Common myeloid progenitor, CD34-positive (primary cell): Measurements from ENCODE around the gene HMGXB4.

Experiments
- CTCF ChIA-PET: fragments of 350-600 bp; sonication (Branson Sonifier 250); formaldehyde crosslinking; loops from one replicate; lab custom pipeline; 2021; ENCODE audit warnings: antibody characterized with exemption; lab: Charles Lee
- POLR2A ChIA-PET: fragments of 350-600 bp; sonication (Branson Sonifier 250); formaldehyde crosslinking; loops from one replicate; lab custom pipeline; 2021; ENCODE audit warnings: antibody characterized with exemption; lab: Charles Lee
- DNase-seq, 3 donors: peaks; one replicate each; pipeline versions ENCODE4 v3.0.0 to v3.0.0-alpha.2; 2013
- H3K27ac ChIP-seq, 2 experiments: 1 replicate in 1 of 2; 2 replicates in 1 of 2; pipeline ENCODE4 v1.7.0; 2013; ENCODE audit warnings: inconsistent platforms in 2 of 2, low read length in 2 of 2, mild to moderate bottlenecking in 2 of 2, low read depth in 1 of 2, moderate library complexity in 1 of 2; ENCODE audit not compliant: severe bottlenecking in 2 of 2, insufficient read depth in 1 of 2, poor library complexity in 1 of 2
- H3K27me3 ChIP-seq, 5 experiments: replicated peaks in 2 of 5; 1 replicate in 3 of 5; 2 replicates in 2 of 5; pipeline versions ENCODE4 v1.6.1 to v1.7.0; 2013; ENCODE audit warnings: low read length in 4 of 5, mild to moderate bottlenecking in 2 of 5, moderate library complexity in 2 of 5, inconsistent platforms in 1 of 5; ENCODE audit not compliant: insufficient read depth in 5 of 5, control insufficient read depth in 4 of 5
- H3K36me3 ChIP-seq, 4 experiments: 1 replicate in 2 of 4; 2 replicates in 2 of 4; pipeline versions ENCODE4 v1.6.1 to v1.7.0; 2013; ENCODE audit warnings: low read length in 3 of 4, control low read depth in 1 of 4, mild to moderate bottlenecking in 1 of 4; ENCODE audit not compliant: control insufficient read depth in 4 of 4, insufficient read depth in 4 of 4
- H3K4me1 ChIP-seq, 4 experiments: 1 replicate in 3 of 4; 2 replicates in 1 of 4; pipeline versions ENCODE4 v1.6.1 to v1.7.1; 2013; ENCODE audit warnings: low read length in 3 of 4, mild to moderate bottlenecking in 3 of 4, control low read depth in 1 of 4, inconsistent platforms in 1 of 4, moderate library complexity in 1 of 4; ENCODE audit not compliant: control insufficient read depth in 4 of 4, insufficient read depth in 4 of 4; ENCODE audit errors: control extremely low read depth in 1 of 4
- H3K4me3 ChIP-seq, 7 experiments: 1 replicate in 4 of 7; 2 replicates in 3 of 7; pipeline versions ENCODE4 v1.5.1 to v1.7.0; 2013; ENCODE audit warnings: mild to moderate bottlenecking in 7 of 7, low read length in 6 of 7, moderate library complexity in 6 of 7, inconsistent platforms in 2 of 7, low read depth in 2 of 7, control low read depth in 1 of 7; ENCODE audit not compliant: insufficient read depth in 4 of 7, control insufficient read depth in 1 of 7; ENCODE audit errors: extremely low read depth in 1 of 7
- H3K9me3 ChIP-seq, 5 experiments: 1 replicate in 4 of 5; 2 replicates in 1 of 5; pipeline versions ENCODE4 v1.6.1 to v1.7.1; 2013; ENCODE audit warnings: low read length in 4 of 5, mild to moderate bottlenecking in 2 of 5, inconsistent platforms in 1 of 5, low read depth in 1 of 5, moderate library complexity in 1 of 5; ENCODE audit not compliant: control insufficient read depth in 4 of 5, insufficient read depth in 2 of 5; ENCODE audit errors: control extremely low read depth in 1 of 5
- WGBS: methylation state at CpG from one replicate; pipeline ENCODE4 v1.1.5; 2013; ENCODE audit not compliant: insufficient coverage; 5-methylcytosine and 5-hydroxymethylcytosine counted together

The HMGXB4 gene

DNA sequence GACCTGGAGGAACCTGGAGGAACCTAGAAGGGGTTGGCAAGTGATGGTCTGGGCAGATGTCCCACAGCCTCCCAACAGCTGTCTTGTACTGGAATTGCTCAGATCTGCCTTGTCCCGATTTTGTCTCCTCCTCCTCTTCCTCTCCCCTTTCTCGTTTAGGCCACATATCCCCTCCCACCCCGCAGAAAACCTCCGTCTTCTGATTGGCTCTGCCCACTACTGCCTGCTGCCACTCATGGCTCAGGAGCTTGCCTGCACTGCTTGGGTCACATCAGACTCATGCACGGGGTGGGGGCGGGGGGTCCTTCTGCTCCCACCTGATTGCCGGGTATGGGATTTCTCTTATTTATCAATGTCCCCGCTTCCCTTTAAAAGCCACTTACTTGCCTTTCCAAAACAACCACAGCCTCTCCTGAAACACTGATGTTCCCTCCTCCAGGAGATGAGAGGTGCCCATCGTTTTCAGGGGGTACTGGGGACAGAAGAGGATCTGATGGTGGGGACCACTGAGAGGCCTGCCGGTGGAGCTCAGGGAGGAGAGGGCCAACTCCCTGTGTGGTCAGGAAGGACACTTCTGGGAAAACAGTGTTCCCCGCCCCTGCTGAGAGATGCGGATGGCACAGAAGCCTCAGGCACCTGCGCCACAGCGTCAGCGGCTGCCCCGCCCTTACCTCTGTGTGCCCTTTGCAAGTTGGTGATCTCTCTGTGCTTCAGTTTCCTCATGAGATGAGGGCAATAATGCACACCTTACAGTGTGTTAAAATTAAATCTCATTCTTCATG, 57.1 kb downstream of the HMGXB4 start:
- WGBS = 86% methylated on average over 11 of the region's 16 CpGs
- Histone ChIP-seq H3K36me3 (peaks cover 0 to 18% (median 11%) of the 10 kb centered on the region in 4 experiments), H3K9me3 (no peaks in the 10 kb centered on the region), H3K4me1 (peaks cover 0 to 10% (median 5%) of the 10 kb centered on the region in 4 experiments), H3K27ac (no peak overlapping the region), H3K27me3 (no peaks in the 10 kb centered on the region), H3K4me3 (no peak overlapping the region)
- no peak for DNase-seq
- POLR2A ChIA-PET = no interaction called here
- CTCF ChIA-PET = interaction anchor here (1.5 kb wide), 1 partner anchor 12 kb away, joined by 4 read pairs; no protein-coding TSS in a partner anchor

DNA sequence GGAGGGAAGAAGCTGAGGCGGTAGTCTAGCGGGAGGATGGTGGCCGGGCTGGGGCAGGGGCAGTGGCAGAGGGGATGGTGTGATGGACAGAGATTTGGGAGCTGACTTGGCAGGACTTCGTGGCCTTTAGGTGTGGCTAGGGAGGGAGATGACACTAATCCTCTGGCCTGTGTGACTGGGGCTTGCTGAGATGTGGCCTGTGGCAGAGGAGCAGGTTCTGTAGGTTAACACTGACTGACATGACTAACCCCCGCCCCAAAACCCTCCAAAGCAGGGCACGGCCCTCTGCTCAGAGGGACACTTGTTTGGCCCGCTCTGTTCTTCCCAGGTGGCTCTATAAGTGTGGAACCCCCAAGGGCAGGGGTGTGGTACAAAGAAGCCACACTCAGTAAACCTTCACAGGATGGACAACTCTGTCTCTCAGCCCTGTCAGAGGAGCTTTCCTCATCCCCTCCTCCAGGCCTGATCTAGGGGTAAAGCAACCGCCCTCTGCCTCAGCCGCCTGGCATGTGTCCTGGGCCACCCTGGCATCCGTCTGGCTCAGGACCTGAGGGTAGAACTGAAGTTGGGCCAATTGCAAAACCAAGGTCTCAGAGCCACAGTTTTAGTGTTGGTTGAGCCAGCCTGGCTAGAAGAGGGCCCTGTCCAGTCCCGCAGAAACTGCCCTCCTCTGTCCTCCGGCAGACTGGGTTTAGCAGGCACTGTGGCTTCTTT, 58.0 kb downstream of the HMGXB4 start:
- Histone ChIP-seq H3K4me3 (no peak overlapping the region), H3K4me1 (peaks cover 0 to 10% (median 5%) of the 10 kb centered on the region in 4 experiments), H3K27me3 (no peaks in the 10 kb centered on the region), H3K27ac (no peak overlapping the region), H3K36me3 (peaks cover 0 to 22% (median 13%) of the 10 kb centered on the region in 4 experiments), H3K9me3 (no peaks in the 10 kb centered on the region)
- 99% methylated on average over 10 of the region's 12 CpGs for WGBS
- no peak for DNase-seq
- ChIA-PET POLR2A (interaction anchor here (0.6 kb wide), 1 partner anchor 16 kb away, joined by 3 read pairs; no protein-coding TSS in a partner anchor), CTCF (no interaction called here)

DNA sequence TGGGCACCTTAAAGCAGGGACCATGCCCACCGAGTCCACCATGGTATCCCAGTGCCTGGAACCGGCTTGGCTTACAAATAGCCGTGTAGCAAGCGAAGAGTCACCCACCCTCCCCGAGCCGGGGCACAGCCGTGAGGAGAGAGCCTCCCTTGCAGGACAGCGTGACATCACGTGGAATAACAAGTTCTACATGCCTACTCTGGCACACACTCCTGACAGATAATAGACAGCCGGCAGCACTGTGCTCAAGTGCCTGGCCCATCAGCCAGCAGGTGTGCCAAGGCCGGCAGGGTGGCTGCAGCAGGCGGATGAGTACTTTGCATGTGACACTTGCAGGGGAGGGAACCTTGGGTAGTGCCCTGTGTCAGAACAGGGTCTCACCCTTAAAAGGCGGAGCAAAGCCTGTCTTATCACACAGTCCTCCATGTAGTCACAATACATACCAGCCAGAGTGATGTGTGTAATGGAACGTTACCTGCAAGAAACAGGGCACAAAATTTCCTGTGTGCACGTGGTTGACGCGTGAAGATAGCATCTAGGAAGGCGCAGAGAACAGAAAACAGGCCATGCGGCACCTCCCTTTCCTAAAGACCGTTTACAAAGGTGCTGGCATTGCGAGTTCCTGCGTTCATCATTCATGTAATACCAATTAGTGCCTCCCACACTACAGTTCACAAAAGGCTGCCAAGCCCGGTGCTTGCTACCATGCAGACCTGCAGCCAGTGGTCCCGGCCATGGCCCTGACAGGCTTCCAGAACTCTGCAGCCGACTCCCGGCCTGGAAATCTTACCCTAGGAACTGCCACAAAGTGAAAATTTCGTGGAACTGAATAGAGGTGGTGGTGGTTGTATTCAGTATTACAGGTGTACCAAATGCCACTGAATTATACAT, 58.8 kb downstream of the HMGXB4 start:
- POLR2A ChIA-PET = no interaction called here
- Histone ChIP-seq H3K36me3 (peaks cover 0 to 22% (median 13%) of the 10 kb centered on the region in 4 experiments), H3K27me3 (no peaks in the 10 kb centered on the region), H3K4me3 (no peak overlapping the region), H3K9me3 (no peaks in the 10 kb centered on the region), H3K4me1 (peaks cover 0 to 10% (median 5%) of the 10 kb centered on the region in 4 experiments), H3K27ac (no peak overlapping the region)
- 89% methylated on average over 26 of the region's 27 CpGs for WGBS
- DNase-seq = no peak
- CTCF ChIA-PET = no interaction called here

DNA sequence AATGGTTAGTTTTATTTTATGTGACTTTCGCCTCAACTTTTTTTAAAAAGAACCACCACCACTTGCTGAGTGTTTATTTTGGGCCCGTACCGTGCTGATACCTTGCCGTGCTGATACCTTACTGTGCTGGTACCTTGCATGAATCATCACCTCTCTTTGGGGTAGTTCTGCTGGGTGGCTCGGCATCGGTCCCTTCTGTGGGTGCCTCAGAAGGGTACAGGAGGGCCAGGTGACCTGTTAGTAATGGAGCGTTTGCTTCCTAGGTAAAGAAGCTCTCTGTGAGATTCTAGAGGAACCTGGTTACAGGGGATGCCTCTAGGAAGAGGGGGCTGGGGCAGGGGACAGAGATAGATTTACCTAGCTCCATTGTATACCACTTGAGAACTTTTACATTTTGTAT, 59.5 kb downstream of the HMGXB4 start:
- Histone ChIP-seq H3K4me3 (no peak overlapping the region), H3K36me3 (peaks cover 0 to 22% (median 13%) of the 10 kb centered on the region in 4 experiments), H3K27me3 (no peaks in the 10 kb centered on the region), H3K9me3 (no peaks in the 10 kb centered on the region), H3K27ac (no peak overlapping the region), H3K4me1 (peaks cover 0 to 10% (median 5%) of the 10 kb centered on the region in 4 experiments)
- 100% methylated on average over 4 of the region's 7 CpGs for WGBS
- DNase-seq = no peak
- CTCF ChIA-PET = interaction anchor here (1.2 kb wide), 1 partner anchor 22 kb away, joined by 3 read pairs; no protein-coding TSS in a partner anchor
- POLR2A ChIA-PET = no interaction called here

DNA sequence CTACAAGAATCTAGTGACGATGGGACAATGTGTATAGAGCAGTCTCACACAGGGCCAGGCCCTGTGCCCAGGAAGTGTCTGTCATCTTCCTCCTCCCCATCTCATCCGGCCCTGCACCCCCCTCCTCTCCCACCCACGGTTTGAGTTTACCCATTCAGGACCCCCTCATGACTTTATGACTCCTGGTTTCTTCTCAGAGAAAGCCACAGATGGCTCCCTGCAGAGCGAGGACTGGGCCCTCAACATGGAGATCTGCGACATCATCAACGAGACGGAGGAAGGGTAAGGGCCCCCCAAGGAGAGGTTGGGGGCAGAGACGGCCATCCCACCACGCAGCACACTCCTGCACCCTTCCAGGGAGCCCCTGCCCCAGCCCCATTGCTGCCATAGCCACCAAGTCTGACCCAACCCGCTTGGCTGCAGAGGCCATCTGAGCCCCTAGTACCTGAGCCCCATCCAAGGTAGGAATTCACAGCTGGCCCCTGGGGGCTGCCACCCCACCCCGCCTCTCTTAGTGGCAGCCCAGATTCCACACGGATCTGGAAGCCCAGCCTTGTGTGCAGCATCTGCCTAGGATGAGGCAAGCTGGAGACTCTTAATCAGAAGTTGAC, 60.5 kb downstream of the HMGXB4 start:
- H3K4me1 ChIP-seq = peaks cover 0 to 7% (median 2%) of the 10 kb centered on the region in 4 experiments
- no peak overlapping the region for H3K27ac ChIP-seq
- CTCF ChIA-PET = interaction anchor here (1.2 kb wide), 1 partner anchor 21 kb away, joined by 3 read pairs; no protein-coding TSS in a partner anchor

DNA sequence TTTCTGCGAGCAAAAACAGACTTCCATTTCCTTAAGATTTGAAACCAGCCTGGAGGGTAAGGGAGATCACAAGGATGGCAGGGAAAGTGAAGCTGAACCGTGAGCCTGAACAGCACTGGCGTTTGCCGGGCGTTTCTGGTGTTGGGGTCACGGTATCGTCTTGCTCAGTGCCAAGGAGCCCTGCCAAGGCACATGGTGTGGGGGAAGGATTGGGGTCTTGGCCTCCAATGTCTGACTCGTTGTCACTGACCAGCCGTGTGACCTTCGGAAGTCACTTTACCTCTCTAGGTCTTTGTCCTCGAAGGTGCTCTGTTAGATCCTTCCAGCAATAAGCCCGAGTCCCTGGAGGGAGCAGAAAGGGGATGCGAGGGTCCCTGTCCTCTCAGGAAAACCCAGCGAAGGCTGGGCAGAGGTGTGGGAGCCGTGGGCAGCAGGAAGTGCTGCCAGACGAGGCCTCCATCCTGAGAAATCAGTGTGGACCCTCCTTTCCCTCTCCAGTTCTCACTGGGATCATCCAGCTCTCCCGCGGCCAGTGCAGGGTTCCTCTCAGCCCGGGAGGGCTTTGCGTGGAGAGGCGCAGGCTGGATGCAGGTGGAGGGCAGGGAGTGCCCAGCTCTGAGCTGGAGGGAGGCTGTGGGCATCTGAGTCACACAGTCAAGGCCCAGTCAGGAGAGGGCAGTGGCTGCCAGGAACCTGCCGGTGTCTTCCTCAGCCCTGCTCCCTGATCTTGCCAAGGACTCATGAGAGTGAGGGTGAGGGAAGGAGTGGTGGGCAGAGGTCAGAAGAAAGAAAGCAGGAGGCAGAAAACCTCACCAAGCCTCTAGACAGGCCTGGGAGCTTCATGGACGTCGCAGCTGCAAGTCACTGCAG, 61.3 kb downstream of the HMGXB4 start:
- POLR2A ChIA-PET = no interaction called here
- CTCF ChIA-PET = no interaction called here
- Histone ChIP-seq H3K27me3 (no peaks in the 10 kb centered on the region), H3K4me1 (peaks cover 0 to 1% (median under 1%) of the 10 kb centered on the region in 4 experiments), H3K4me3 (no peak overlapping the region), H3K36me3 (peaks cover 3 to 41% (median 24%) of the 10 kb centered on the region in 4 experiments), H3K9me3 (no peaks in the 10 kb centered on the region), H3K27ac (no peak overlapping the region)
- no peak for DNase-seq
- 95% methylated on average over 16 of the region's 24 CpGs for WGBS

More for the DNA sequence above, 60.5 kb downstream of the HMGXB4 start:
- no peak for DNase-seq
- H3K36me3 ChIP-seq = peaks cover 3 to 33% (median 18%) of the 10 kb centered on the region in 4 experiments
- no peak overlapping the region for H3K4me3 ChIP-seq
- WGBS = 95% methylated on average over 12 of the region's 12 CpGs
- no peaks in the 10 kb centered on the region for H3K27me3 ChIP-seq
- POLR2A ChIA-PET = no interaction called here
- H3K9me3 ChIP-seq = no peaks in the 10 kb centered on the region
